K562 (cell line): ENCODE results near the gene RNF167. TPM values are rescaled to one million over a fixed set of nuclear protein-coding genes. Genes with fewer than 3 reads are reported as not detected.

Experiments used
- ADNP ChIP-seq: fragments of 200-800 bp; sonication (Bioruptor generic); IDR thresholded peaks from 2 replicates; pipeline ENCODE4 v1.6.1; 2016; ENCODE audit warnings: missing genetic modification characterization, missing compliant biosample characterization
- AFF4 ChIP-seq: sonication (generic); formaldehyde crosslinking; IDR thresholded peaks from 2 replicates; pipeline ENCODE4 v1.8.0; 2023; ENCODE audit warnings: mild to moderate bottlenecking, missing genetic modification reagents
- BDP1 ChIP-seq: IDR thresholded peaks from 3 replicates; pipeline ENCODE4 v1.6.1; 2011; ENCODE audit not compliant: insufficient read length, insufficient read depth
- CBX2 ChIP-seq: fragments of 200-600 bp; sonication (generic); IDR thresholded peaks from one replicate; pipeline ENCODE4 v1.6.1; 2012; ENCODE audit warnings: mild to moderate bottlenecking, low read length, inconsistent platforms; ENCODE audit not compliant: insufficient read depth, poor library complexity, severe bottlenecking
- FIP1L1 ChIP-seq: fragments of 200-400 bp; formaldehyde crosslinking; IDR thresholded peaks from 2 replicates; pipeline ENCODE4 v1.6.1; 2018; ENCODE audit warnings: mild to moderate bottlenecking, low read depth, low read length; ENCODE audit not compliant: poor library complexity, severe bottlenecking
- GABPA ChIP-seq: fragments of 200-800 bp; sonication (Bioruptor generic); conservative IDR thresholded peaks from 2 replicates; pipeline ENCODE4 v1.6.1; 2016; ENCODE audit warnings: low read depth, missing genetic modification characterization, missing compliant biosample characterization
- HBP1 ChIP-seq: fragments of 450-650 bp; formaldehyde crosslinking; IDR thresholded peaks from 2 replicates; pipeline ENCODE4 v1.4.0; 2022; ENCODE audit warnings: missing genetic modification characterization
- HSF4 ChIP-seq: fragments of 250-450 bp; sonication (Bioruptor Pico); IDR thresholded peaks from 2 replicates; pipeline ENCODE4 v2.1.2; 2022; ENCODE audit warnings: mild to moderate bottlenecking, moderate library complexity, borderline replicate concordance
- L3MBTL2 ChIP-seq: fragments of 450-650 bp; IDR thresholded peaks from 2 replicates; pipeline ENCODE4 v1.6.1; 2016; ENCODE audit warnings: mild to moderate bottlenecking, moderate library complexity
- MAFG ChIP-seq: fragments of 450-650 bp; conservative IDR thresholded peaks from 2 replicates; pipeline ENCODE4 v1.6.1; 2016; ENCODE audit warnings: missing genetic modification characterization, missing compliant biosample characterization
- RBM14 ChIP-seq: fragments of 200-400 bp; formaldehyde crosslinking; IDR thresholded peaks from 2 replicates; pipeline ENCODE4 v1.6.1; 2018; ENCODE audit warnings: low read depth, mild to moderate bottlenecking, low read length, moderate library complexity, borderline replicate concordance; ENCODE audit not compliant: insufficient read depth
- SMAD4 ChIP-seq: fragments of 250-450 bp; sonication (Bioruptor Pico); conservative IDR thresholded peaks from 2 replicates; pipeline ENCODE4 v1.8.0; 2021; ENCODE audit warnings: inconsistent platforms, mild to moderate bottlenecking, moderate library complexity
- SMC3 ChIP-seq: conservative IDR thresholded peaks from 2 replicates; pipeline ENCODE4 v1.6.1; 2011; ENCODE audit warnings: low read depth, low read length, improper control_type of control experiment; ENCODE audit not compliant: insufficient read depth
- STAT5B ChIP-seq: fragments of 250-450 bp; sonication (Bioruptor Pico); IDR thresholded peaks from 2 replicates; pipeline ENCODE4 v1.8.0; 2021; ENCODE audit warnings: mild to moderate bottlenecking, inconsistent platforms
- TAF15 ChIP-seq: fragments of 200-400 bp; formaldehyde crosslinking; IDR thresholded peaks from 2 replicates; pipeline ENCODE4 v1.6.1; 2017; ENCODE audit warnings: mild to moderate bottlenecking, low read depth, low read length, moderate library complexity
- U2AF1 ChIP-seq: fragments of 200-400 bp; formaldehyde crosslinking; optimal IDR thresholded peaks from 2 replicates; pipeline ENCODE3; 2017; ENCODE audit warnings: mild to moderate bottlenecking, low read depth, low read length, moderate library complexity
- ZBTB7A ChIP-seq: IDR thresholded peaks from 2 replicates; pipeline ENCODE4 v1.6.1; 2011; ENCODE audit warnings: low read depth, mild to moderate bottlenecking, low read length, moderate library complexity, borderline replicate concordance; ENCODE audit not compliant: control insufficient read depth
- ZNF253 ChIP-seq: fragments of 250-450 bp; sonication (Bioruptor Pico); conservative IDR thresholded peaks from 2 replicates; pipeline ENCODE4 v1.6.1; 2021; ENCODE audit warnings: mild to moderate bottlenecking
- ZNF764 ChIP-seq: fragments of 250-450 bp; sonication (Bioruptor Pico); IDR thresholded peaks from 2 replicates; pipeline ENCODE4 v1.4.0; 2020; ENCODE audit warnings: low read depth, mild to moderate bottlenecking, moderate library complexity
- polyA plus RNA-seq, 8 experiments: library from polyadenylated mRNA; depleted of rRNA in 4 of 8; stranded (reverse) in 5 of 8; unstranded in 3 of 8; fragments of >200 nt; fragmentation: Nextera tagmentation in 2 of 8; fragmentation: Illumina TruSeq in 1 of 8; extraction: Ambion mirVana in 2 of 8; extraction: Trizol in 1 of 8; gene quantifications; 2 replicates each; pipeline versions ENCODE4 v1.2.1 to v1.2.3, GENCODE V29; 2011 to 2014; ENCODE audit warnings: inconsistent platforms in 1 of 8, missing spikeins in 1 of 8
- total RNA-seq, 7 experiments: library from RNA; depleted of rRNA in 6 of 7; stranded (reverse); fragments of >200 nt in 6 of 7; fragmentation: Illumina TruSeq in 2 of 7; extraction: Trizol in 2 of 7; gene quantifications; 2 replicates each; pipeline versions ENCODE4 v1.2.1 to v1.2.3, GENCODE V29; 2011 to 2021; ENCODE audit warnings: low replicate concordance in 1 of 7
- TF ChIP-seq, protein P1 (sequence below): sonication (generic); formaldehyde crosslinking; IDR thresholded peaks from 2 replicates; pipeline ENCODE4 v1.8.0; 2022; ENCODE audit warnings: mild to moderate bottlenecking, missing genetic modification reagents
- TF ChIP-seq, protein P2 (sequence below): fragments of 450-650 bp; formaldehyde crosslinking; conservative IDR thresholded peaks from 2 replicates; pipeline ENCODE4 v1.4.0; 2022; ENCODE audit warnings: mild to moderate bottlenecking, missing genetic modification characterization

RNF167 gene
- total and polyA plus RNA-seq, 9 of the 15 experiments (the other 6 are each of a cell fraction or from before 2014, with no cell fraction given) = 16.5 to 143 (median 45.5) TPM

- TF ChIP-seq CBX2 (no peak), L3MBTL2 (no peak), HBP1 (CRISPR knock-in tag) (0 out of 2 replicates have a peak, but pooled peaks have one; percentile 16), HSF4 (CRISPR knock-in tag) (no peak), MAFG (tag) (no peak), ADNP (tag) (no peak), SMC3 (no peak), SMAD4 (no peak), AFF4 (peak; percentile 61; the same call in 1 of the 2 replicates), TAF15 (no peak), ZNF764 (CRISPR knock-in tag) (no peak), STAT5B (CRISPR knock-in tag) (no peak), RBM14 (no peak), ZBTB7A (peak; percentile 33; the same call in 1 of the 2 replicates), U2AF1 (no peak), GABPA (tag) (no peak), ZNF253 (CRISPR knock-in tag) (no peak), FIP1L1 (no peak), BDP1 (no peak)
- TF ChIP-seq, protein P1, sequence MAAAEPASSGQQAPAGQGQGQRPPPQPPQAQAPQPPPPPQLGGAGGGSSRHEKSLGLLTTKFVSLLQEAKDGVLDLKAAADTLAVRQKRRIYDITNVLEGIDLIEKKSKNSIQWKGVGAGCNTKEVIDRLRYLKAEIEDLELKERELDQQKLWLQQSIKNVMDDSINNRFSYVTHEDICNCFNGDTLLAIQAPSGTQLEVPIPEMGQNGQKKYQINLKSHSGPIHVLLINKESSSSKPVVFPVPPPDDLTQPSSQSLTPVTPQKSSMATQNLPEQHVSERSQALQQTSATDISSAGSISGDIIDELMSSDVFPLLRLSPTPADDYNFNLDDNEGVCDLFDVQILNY (CRISPR knock-in tag) = no peak
- TF ChIP-seq, protein P2, sequence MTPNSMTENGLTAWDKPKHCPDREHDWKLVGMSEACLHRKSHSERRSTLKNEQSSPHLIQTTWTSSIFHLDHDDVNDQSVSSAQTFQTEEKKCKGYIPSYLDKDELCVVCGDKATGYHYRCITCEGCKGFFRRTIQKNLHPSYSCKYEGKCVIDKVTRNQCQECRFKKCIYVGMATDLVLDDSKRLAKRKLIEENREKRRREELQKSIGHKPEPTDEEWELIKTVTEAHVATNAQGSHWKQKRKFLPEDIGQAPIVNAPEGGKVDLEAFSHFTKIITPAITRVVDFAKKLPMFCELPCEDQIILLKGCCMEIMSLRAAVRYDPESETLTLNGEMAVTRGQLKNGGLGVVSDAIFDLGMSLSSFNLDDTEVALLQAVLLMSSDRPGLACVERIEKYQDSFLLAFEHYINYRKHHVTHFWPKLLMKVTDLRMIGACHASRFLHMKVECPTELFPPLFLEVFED (CRISPR knock-in tag) = peak; percentile 84
Observed at GRCh38 chr17:4944554-4945175, 4.6 kb downstream of the RNF167 start (continued).
